GM12878 (cell line): ENCODE data around the gene KCNQ1OT1. TPM values are rescaled to one million over a fixed set of nuclear protein-coding genes. Genes with fewer than 3 reads are reported as not detected.

Experiments used
- ATAC-seq: fragments of 200-7000 bp; cut with Tn5 transposase; 3 replicates; pipeline ENCODE4 v1.9.1; 2020; ENCODE audit warnings: mild to moderate bottlenecking, moderate library complexity
- BruUV-seq: library from RNA; stranded (reverse); fragments of 400-500 nt; replicated peaks from 2 replicates; lab custom pipeline; 2021; lab: Mats Ljungman, UMichigan
- CTCF ChIA-PET: fragments of 300-600 bp; sonication (Branson Sonifier 250); formaldehyde crosslinking; extraction: SDS; loops from one replicate; lab custom pipeline; 2021; ENCODE audit warnings: inconsistent platforms; lab: Yijun Ruan, JAX
- POLR2A ChIA-PET: fragments of 350-600 bp; formaldehyde crosslinking; extraction: SDS; loops from one replicate; lab custom pipeline; 2021; ENCODE audit warnings: inconsistent platforms; lab: Charles Lee
- RAD21 ChIA-PET: fragments of 300-600 bp; sonication (Branson Sonifier 250); formaldehyde crosslinking; loops from one replicate; lab custom pipeline; 2023; ENCODE audit warnings: antibody characterized with exemption; ENCODE audit not compliant: unreplicated experiment; lab: Charles Lee
- SMC1A ChIA-PET: fragments of 300-600 bp; sonication (Branson Sonifier 250); formaldehyde crosslinking; loops from one replicate; lab custom pipeline; 2023; ENCODE audit not compliant: unreplicated experiment, uncharacterized antibody; lab: Charles Lee
- DNase-seq: peaks from one replicate; pipeline ENCODE4 v3.0.0-alpha.2; 2011; ENCODE audit warnings: low read depth, low spot score
- FAIRE-seq: peaks from 3 replicates; lab custom pipeline; 2011; peaks lifted over from hg19 to GRCh38; lab: Jason Lieb, UNC
- H2AFZ ChIP-seq: 2 replicates; pipeline ENCODE4 v1.6.0; 2011; ENCODE audit warnings: low read depth, low read length, control low read depth; ENCODE audit not compliant: control insufficient read depth
- H3K27ac ChIP-seq: 2 replicates; pipeline ENCODE4 v1.5.1; 2011; ENCODE audit warnings: control low read depth; ENCODE audit not compliant: control insufficient read depth, insufficient read depth
- H3K27me3 ChIP-seq, 2 experiments: replicated peaks in 1 of 2; 2 replicates each; pipeline versions ENCODE4 v1.6.0 to v1.6.1; 2011; ENCODE audit warnings: low read length in 1 of 2; ENCODE audit not compliant: control insufficient read depth in 2 of 2, insufficient read depth in 2 of 2
- H3K36me3 ChIP-seq, 2 experiments: 2 replicates each; pipeline ENCODE4 v1.5.1; 2011; ENCODE audit warnings: low read length in 1 of 2; ENCODE audit not compliant: control insufficient read depth in 2 of 2, insufficient read depth in 2 of 2
- H3K4me1 ChIP-seq: 2 replicates; pipeline ENCODE4 v1.6.1; 2011; ENCODE audit warnings: mild to moderate bottlenecking, low read length, moderate library complexity, mixed read lengths; ENCODE audit not compliant: control insufficient read depth, insufficient read depth
- H3K4me2 ChIP-seq: 2 replicates; pipeline ENCODE4 v1.6.0; 2011; ENCODE audit warnings: control low read depth; ENCODE audit not compliant: control insufficient read depth, insufficient read depth
- H3K4me3 ChIP-seq: fragments of 200-600 bp; sonication (generic); 2 replicates; pipeline ENCODE4 v1.5.1; 2016
- H3K79me2 ChIP-seq: 2 replicates; pipeline ENCODE4 v1.6.0; 2011; ENCODE audit warnings: low read length; ENCODE audit not compliant: control insufficient read depth, insufficient read depth
- H3K9ac ChIP-seq: 2 replicates; pipeline ENCODE4 v1.8.0; 2011; ENCODE audit warnings: low read length, control low read depth, mixed read lengths; ENCODE audit not compliant: control insufficient read depth, insufficient read depth
- H3K9me3 ChIP-seq: replicated peaks from 3 replicates; pipeline ENCODE4 v1.5.1; 2011; ENCODE audit warnings: mild to moderate bottlenecking, low read length; ENCODE audit not compliant: control insufficient read depth, insufficient read depth
- H4K20me1 ChIP-seq: 2 replicates; pipeline ENCODE4 v1.6.0; 2011; ENCODE audit not compliant: control insufficient read depth, insufficient read depth
- CEBPB ChIP-seq, 2 experiments: fragments of 150-350 bp in 1 of 2; IDR thresholded peaks; 2 replicates each; pipeline ENCODE4 v1.6.1; 2012 to 2014; ENCODE audit warnings: low read depth in 2 of 2, low read length in 2 of 2, borderline replicate concordance in 1 of 2, inconsistent platforms in 1 of 2
- CREM ChIP-seq: IDR thresholded peaks from 2 replicates; pipeline ENCODE4 v1.6.1; 2014; ENCODE audit warnings: antibody characterized with exemption, low read depth
- E4F1 ChIP-seq: fragments of 450-650 bp; IDR thresholded peaks from 2 replicates; pipeline ENCODE4 v1.6.1; 2018; ENCODE audit warnings: borderline replicate concordance, mild to moderate bottlenecking; ENCODE audit not compliant: partially characterized antibody
- MEF2A ChIP-seq: IDR thresholded peaks from 2 replicates; pipeline ENCODE4 v1.6.1; 2011; ENCODE audit warnings: low read depth, mild to moderate bottlenecking, low read length, moderate library complexity; ENCODE audit not compliant: insufficient read depth
- NR2C2 ChIP-seq: IDR thresholded peaks from 2 replicates; pipeline ENCODE4 v1.6.1; 2011; ENCODE audit warnings: borderline replicate concordance, low read depth; ENCODE audit not compliant: control insufficient read depth, insufficient read length
- SPI1 ChIP-seq: IDR thresholded peaks from 2 replicates; pipeline ENCODE4 v1.6.1; 2011; ENCODE audit warnings: low read depth, mild to moderate bottlenecking, low read length, moderate library complexity, borderline replicate concordance; ENCODE audit not compliant: insufficient read depth
- SUPT20H ChIP-seq: IDR thresholded peaks from 2 replicates; pipeline ENCODE4 v1.6.1; 2011; ENCODE audit warnings: low read depth, mild to moderate bottlenecking, low read length, moderate library complexity, borderline replicate concordance; ENCODE audit not compliant: control insufficient read depth
- WGBS: methylation state at CpG from one replicate; pipeline ENCODE4 v1.1.6; 2016; ENCODE audit warnings: low lambda C conversion rate; ENCODE audit not compliant: insufficient replicate concordance, insufficient coverage; ENCODE audit errors: missing lambda C conversion rate; 5-methylcytosine and 5-hydroxymethylcytosine counted together
- in situ Hi-C: fragments of 300-500 bp; cut with MboI; formaldehyde crosslinking; loops from 9 replicates; pipeline ENCODE4 v1.14.3; 2018; ENCODE audit warnings: mixed read lengths
- intact Hi-C: fragments of 100-400 bp; cut with micrococcal nuclease; formaldehyde crosslinking; loops from one replicate; pipeline ENCODE4 v1.14.2; 2022; ENCODE audit not compliant: unreplicated experiment
- polyA plus RNA-seq, 11 experiments: library from polyadenylated mRNA; depleted of rRNA in 4 of 11; unstranded in 6 of 11; stranded (reverse) in 5 of 11; fragments of >200 nt; fragmentation: Nextera tagmentation in 4 of 11; fragmentation: Illumina TruSeq in 1 of 11; extraction: Ambion mirVana in 4 of 11; extraction: Trizol in 1 of 11; gene quantifications; 1 replicate in 1 of 11; 2 replicates in 10 of 11; pipeline versions ENCODE4 v1.2.1 to v1.2.3, GENCODE V29; 2011 to 2016; ENCODE audit warnings: inconsistent platforms in 2 of 11, missing spikeins in 2 of 11, low read depth in 1 of 11
- total RNA-seq, 4 experiments: library from RNA; depleted of rRNA in 3 of 4; stranded (reverse); fragments of >200 nt in 3 of 4; fragmentation: Illumina TruSeq in 1 of 4; extraction: Trizol in 1 of 4; gene quantifications; 2 replicates each; pipeline versions ENCODE4 v1.2.1 to v1.2.3, GENCODE V29; 2013 to 2021

Gene KCNQ1OT1
- total and polyA plus RNA-seq, 10 of the 15 experiments (the other 5 are each of a cell fraction or from before 2014, with no cell fraction given) = 0.02 to 1.6 (median 0.41) TPM

GRCh38 chr11:2736577-2737225 is 36.9 kb upstream of the KCNQ1OT1 start (continued):
- TF ChIP-seq E4F1 (no peak), CREM (no peak), SPI1 (no peak)

- in situ Hi-C loops (no loop called here), intact Hi-C loops (no loop called here)
- Histone ChIP-seq H2AFZ (no peak overlapping the region), H3K27me3 (no peaks in the 10 kb centered on the region), H3K9ac (no peak overlapping the region), H3K4me2 (no peak overlapping the region), H3K9me3 (no peaks in the 10 kb centered on the region), H4K20me1 (no peaks in the 10 kb centered on the region), H3K79me2 (no peaks in the 10 kb centered on the region), H3K4me1 (no peaks in the 10 kb centered on the region)
- no peak for ATAC-seq
- ChIA-PET POLR2A (interaction anchor here (0.5 kb wide), 1 partner anchor 1105 kb away, joined by 3 read pairs; no protein-coding TSS in a partner anchor), SMC1A (no interaction called here), CTCF (no interaction called here), RAD21 (no interaction called here)
- FAIRE-seq = no peak
- no peak for DNase-seq
- TF ChIP-seq NR2C2 (no peak), MEF2A (no peak), CEBPB (IDR thresholded peaks at IDR 0.05; ENCODE audit: borderline replicate concordance in 1 of 2, low read depth in 2 of 2, low read length in 2 of 2) (no peak), SUPT20H (no peak)
- TF ChIP-seq, all 136 proteins: peak for 0
- Histone ChIP-seq H3K27ac (no peak overlapping the region), H3K36me3 (no peaks in the 10 kb centered on the region), H3K4me3 (no peak overlapping the region)
- BruUV-seq = no TSS peak
- WGBS = 63% methylated on average over 11 of the region's 12 CpGs
Measured at GRCh38 chr11:2735053-2735589, 35.3 kb upstream of the KCNQ1OT1 start.
